Esophagus squamous epithelium (tissue), 5 donors: ENCODE data around the gene HS6ST1. TPM values are rescaled to one million over a fixed set of nuclear protein-coding genes. Genes with fewer than 3 reads are reported as not detected.
"Not testable (repeated sequence)": the region's sequence is repeated elsewhere in the genome, so short reads cannot be mapped to it uniquely, and the experiment has no call there.

Experiments
- DNase-seq: peaks from one replicate; lab custom pipeline; 2025; lab: John Stamatoyannopoulos, UW
- H3K27ac ChIP-seq, 4 donors: fragments of 200-600 bp; sonication (generic); one replicate each; pipeline ENCODE4 v1.5.1; 2016 to 2019; ENCODE audit warnings: mild to moderate bottlenecking in 1 of 4
- H3K27me3 ChIP-seq, 4 donors: fragments of 200-600 bp; sonication (generic); 1 replicate in 3 of 4; 2 replicates in 1 of 4; pipeline versions ENCODE4 v1.5.1 to v1.6.0; 2017 to 2021; ENCODE audit warnings: antibody characterized with exemption in 1 of 4
- H3K36me3 ChIP-seq, 3 donors: fragments of 200-600 bp; sonication (generic); one replicate each; pipeline ENCODE4 v1.5.1; 2016 to 2019
- H3K4me1 ChIP-seq, 3 donors: fragments of 200-600 bp; sonication (generic); one replicate each; pipeline ENCODE4 v1.5.1; 2017 to 2019
- H3K4me3 ChIP-seq, 4 donors: fragments of 200-600 bp; sonication (generic); 1 replicate in 3 of 4; 2 replicates in 1 of 4; pipeline ENCODE4 v1.5.1; 2016 to 2019; ENCODE audit warnings: mild to moderate bottlenecking in 2 of 4, moderate library complexity in 1 of 4
- H3K9me3 ChIP-seq, 3 donors: fragments of 200-600 bp; sonication (generic); one replicate each; pipeline ENCODE4 v1.5.1; 2016 to 2019
- POLR2A ChIP-seq, 4 donors: fragments of 450-650 bp; IDR thresholded peaks; one replicate each; pipeline ENCODE4 v1.6.1; 2017; ENCODE audit warnings: antibody characterized with exemption in 4 of 4, mild to moderate bottlenecking in 4 of 4, moderate library complexity in 3 of 4
- WGBS, 2 donors: methylation state at CpG; one replicate each; pipeline ENCODE4 v1.1.5; 2018; 5-methylcytosine and 5-hydroxymethylcytosine counted together
- intact Hi-C: fragments of 100-400 bp; cut with DNase I; formaldehyde crosslinking; loops from one replicate; pipeline ENCODE4 v1.15.0; 2022
- total RNA-seq, 4 donors: library from RNA; depleted of rRNA; stranded (reverse); fragments of >200 nt; gene quantifications; one replicate each; pipeline ENCODE4 v1.1.0, GENCODE V29; 2016
- TF ChIP-seq, protein P1 (sequence below), 6 experiments: fragments of 450-650 bp in 4 of 6; fragments of 200-600 bp in 2 of 6; sonication (generic) in 2 of 6; IDR thresholded peaks; one replicate each; pipeline ENCODE4 v1.5.1; 2016 to 2019; ENCODE audit warnings: antibody characterized with exemption in 6 of 6, mild to moderate bottlenecking in 4 of 6, moderate library complexity in 4 of 6
- donor health status: DM: yes; HTN: yes; CAD: no.

HS6ST1 gene
- total RNA-seq, 4 donors from 2014 or later, result 44.7 to 73.8 (median 56.8) TPM

DNA sequence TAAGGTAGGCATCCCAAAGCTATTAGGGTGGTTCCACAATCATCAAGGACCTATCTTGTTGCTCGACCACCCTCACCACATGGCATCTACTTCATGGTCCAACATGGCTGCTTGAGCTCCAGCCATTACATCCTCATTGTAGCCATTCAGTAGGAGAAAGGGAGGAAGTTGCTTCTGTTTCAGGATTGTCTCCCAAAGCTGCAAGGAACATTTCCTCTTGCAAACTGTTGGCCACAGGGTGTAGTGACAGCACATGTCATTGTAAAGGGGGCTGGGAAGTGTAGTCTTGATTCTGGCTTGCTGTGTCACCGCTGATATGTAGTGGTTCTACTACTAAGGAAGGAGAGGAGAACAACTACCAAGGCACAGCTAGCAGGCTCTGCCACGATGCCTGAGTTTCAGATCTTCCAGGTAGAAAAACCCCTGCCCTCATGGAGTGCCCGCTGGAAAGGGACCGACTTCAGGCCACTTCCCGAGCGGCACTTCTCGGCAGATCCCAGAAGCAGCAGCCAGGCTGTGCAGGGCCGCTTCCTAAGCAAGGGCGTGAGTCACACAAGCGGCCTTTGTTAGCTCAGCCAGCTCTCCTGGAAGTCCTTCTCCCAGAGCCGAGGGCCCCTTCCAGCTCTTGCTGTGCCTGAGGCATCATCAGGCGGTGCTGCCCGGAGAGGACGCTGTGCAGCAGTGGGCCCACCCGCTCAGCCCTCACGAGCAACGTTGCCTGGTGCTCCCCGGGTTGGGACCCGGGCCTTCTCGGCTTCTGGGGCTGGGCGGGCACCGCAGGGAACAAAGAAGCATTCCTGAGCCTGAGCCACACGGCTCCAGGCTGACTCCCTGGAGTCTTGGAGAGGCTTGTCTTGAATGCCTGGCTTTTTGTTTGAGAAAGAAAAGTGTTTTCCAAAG lies 58.2 kb downstream of the HS6ST1 start:
- H3K4me1 ChIP-seq, result peaks cover 6 to 27% (median 11%) of the 10 kb centered on the region in 3 donors
- H3K36me3 ChIP-seq, result peaks cover 0 to 5% (median 0%) of the 10 kb centered on the region in 3 donors
- H3K27ac ChIP-seq, result peak overlapping the region; percentile 37 to 55 (median 48)
- peak overlapping the region in 3 of 4 donors; percentile 15 to 41 (median 17) for H3K4me3 ChIP-seq
- no peak for TF ChIP-seq POLR2A (IDR thresholded peaks at IDR 0.05)
- TF ChIP-seq, protein P1, sequence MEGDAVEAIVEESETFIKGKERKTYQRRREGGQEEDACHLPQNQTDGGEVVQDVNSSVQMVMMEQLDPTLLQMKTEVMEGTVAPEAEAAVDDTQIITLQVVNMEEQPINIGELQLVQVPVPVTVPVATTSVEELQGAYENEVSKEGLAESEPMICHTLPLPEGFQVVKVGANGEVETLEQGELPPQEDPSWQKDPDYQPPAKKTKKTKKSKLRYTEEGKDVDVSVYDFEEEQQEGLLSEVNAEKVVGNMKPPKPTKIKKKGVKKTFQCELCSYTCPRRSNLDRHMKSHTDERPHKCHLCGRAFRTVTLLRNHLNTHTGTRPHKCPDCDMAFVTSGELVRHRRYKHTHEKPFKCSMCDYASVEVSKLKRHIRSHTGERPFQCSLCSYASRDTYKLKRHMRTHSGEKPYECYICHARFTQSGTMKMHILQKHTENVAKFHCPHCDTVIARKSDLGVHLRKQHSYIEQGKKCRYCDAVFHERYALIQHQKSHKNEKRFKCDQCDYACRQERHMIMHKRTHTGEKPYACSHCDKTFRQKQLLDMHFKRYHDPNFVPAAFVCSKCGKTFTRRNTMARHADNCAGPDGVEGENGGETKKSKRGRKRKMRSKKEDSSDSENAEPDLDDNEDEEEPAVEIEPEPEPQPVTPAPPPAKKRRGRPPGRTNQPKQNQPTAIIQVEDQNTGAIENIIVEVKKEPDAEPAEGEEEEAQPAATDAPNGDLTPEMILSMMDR (IDR thresholded peaks at IDR 0.05), result peak in 4 of 6 experiments; percentile 21 to 56 (median 42)
- 23 to 65% methylated on average over 4 to 9 of the region's 24 CpGs for WGBS, 2 donors
- intact Hi-C loops, result no loop called here
- no peaks in the 10 kb centered on the region for H3K9me3 ChIP-seq
- DNase-seq, result no peak
- no peaks in the 10 kb centered on the region for H3K27me3 ChIP-seq

DNA sequence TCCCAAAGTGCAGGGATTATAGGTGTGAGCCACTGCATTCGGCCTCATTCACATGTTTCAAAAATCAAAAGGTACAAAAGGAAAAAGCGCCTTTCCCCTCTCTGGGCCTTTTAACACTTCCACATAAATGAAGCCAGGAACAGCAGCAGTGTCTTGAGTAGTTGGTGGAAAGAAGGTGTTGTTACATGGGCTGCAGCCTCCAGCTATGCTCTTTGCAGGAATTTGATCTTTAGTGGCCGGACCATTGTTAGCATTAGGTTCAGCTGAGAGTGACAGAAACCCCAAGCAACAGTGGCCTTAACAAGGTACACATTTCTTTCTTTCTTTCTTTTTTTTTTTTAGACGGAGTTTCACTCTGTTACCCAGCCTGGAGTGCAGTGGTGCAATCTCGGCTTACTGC lies 59.1 kb downstream of the HS6ST1 start:
- intact Hi-C loops, result no loop called here
- 95 to 98% methylated on average over 5 of the region's 5 CpGs for WGBS, 2 donors
- H3K27me3 ChIP-seq, result no peaks in the 10 kb centered on the region
- no peak for TF ChIP-seq POLR2A (IDR thresholded peaks at IDR 0.05)
- TF ChIP-seq, protein P1 (IDR thresholded peaks at IDR 0.05), result no peak
- DNase-seq, result no peak
- no peaks in the 10 kb centered on the region for H3K9me3 ChIP-seq
- no peak overlapping the region for H3K27ac ChIP-seq
- H3K4me3 ChIP-seq, result no peak overlapping the region
- H3K36me3 ChIP-seq, result peaks cover 0 to under 1% (median 0%) of the 10 kb centered on the region in 3 donors
- H3K4me1 ChIP-seq, result peaks cover 6 to 27% (median 11%) of the 10 kb centered on the region in 3 donors

DNA sequence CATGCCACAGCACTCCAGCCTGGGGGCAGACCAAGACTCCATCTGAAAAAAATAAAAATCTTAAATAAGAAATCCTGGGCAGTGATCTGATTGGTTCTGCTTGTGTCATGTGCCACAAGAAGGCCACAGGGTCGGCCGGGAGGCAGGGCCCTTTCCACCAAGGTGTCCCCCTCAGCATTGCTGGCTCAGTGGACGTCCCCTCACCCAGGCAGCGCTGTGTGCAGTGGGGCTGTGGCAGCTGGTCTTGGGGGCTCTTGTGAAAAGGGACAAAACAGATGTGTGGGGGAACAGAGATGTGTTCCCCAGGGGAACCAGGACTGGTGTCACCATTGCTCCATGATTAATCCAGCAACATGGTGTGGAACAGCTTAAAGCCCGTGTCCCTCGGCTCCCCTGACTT lies 60.5 kb downstream of the HS6ST1 start:
- Histone ChIP-seq H3K4me1 (peaks cover 6 to 26% (median 11%) of the 10 kb centered on the region in 3 donors), H3K27ac (no peak overlapping the region), H3K27me3 (no peaks in the 10 kb centered on the region), H3K4me3 (no peak overlapping the region), H3K36me3 (no peaks in the 10 kb centered on the region), H3K9me3 (no peaks in the 10 kb centered on the region)
- 93 to 96% methylated on average over 4 of the region's 6 CpGs for WGBS, 2 donors
- TF ChIP-seq, protein P1 (IDR thresholded peaks at IDR 0.05), result no peak
- no peak for TF ChIP-seq POLR2A (IDR thresholded peaks at IDR 0.05)
- DNase-seq, result no peak
- intact Hi-C loops, result no loop called here

DNA sequence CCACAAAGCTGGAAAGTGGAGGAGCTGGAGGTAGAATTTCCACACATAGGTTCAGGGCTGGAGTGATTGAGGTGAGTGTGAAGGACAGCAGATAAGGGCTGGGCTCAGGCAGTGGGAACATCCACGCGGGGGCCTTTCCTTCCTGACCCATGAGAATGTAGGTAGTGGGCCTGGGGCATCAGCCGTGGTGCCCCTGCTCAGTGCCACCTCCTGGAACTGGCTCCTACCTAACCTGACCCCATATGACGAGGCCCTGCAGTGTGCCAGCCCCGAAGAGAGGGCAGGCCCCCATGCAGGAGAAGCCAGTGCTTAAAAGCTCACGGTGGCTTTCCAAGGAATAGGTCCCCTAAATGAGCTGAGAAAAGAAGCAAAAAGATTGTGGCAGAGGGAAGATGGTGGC lies 66.2 kb downstream of the HS6ST1 start:
- DNase-seq, result no peak
- H3K4me3 ChIP-seq, result no peak overlapping the region
- no peaks in the 10 kb centered on the region for H3K9me3 ChIP-seq
- H3K36me3 ChIP-seq, result no peaks in the 10 kb centered on the region
- no peaks in the 10 kb centered on the region for H3K4me1 ChIP-seq
- intact Hi-C loops, result no loop called here
- TF ChIP-seq, protein P1 (IDR thresholded peaks at IDR 0.05), result no peak
- no peak for TF ChIP-seq POLR2A (IDR thresholded peaks at IDR 0.05)
- H3K27me3 ChIP-seq, result no peaks in the 10 kb centered on the region
- WGBS, 2 donors, result 89% methylated on average over 4 of the region's 6 CpGs; no CpG with 5 or more reads in 1 of the 2 donors
- no peak overlapping the region for H3K27ac ChIP-seq

DNA sequence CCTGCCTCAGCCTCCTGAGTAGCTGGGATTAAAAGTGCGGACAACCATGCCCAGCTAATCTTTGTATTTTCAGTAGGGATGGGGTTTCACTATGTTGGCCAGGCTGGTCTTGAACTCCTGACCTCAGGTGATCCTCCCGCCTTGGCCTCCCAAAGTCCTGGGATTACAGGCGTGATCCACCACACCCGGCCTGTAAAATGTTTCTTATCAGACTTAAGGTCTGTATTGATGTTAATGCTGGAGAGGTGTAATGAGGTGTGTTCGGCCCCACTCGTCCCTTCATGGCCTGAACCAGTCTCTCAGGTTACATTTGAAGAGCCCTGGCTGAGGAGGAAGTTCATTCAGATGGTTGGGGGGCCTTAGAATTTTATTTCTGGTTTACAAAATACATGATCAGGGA lies 66.6 kb downstream of the HS6ST1 start:
- H3K27me3 ChIP-seq, H3K4me3 ChIP-seq, DNase-seq, H3K36me3 ChIP-seq, intact Hi-C loops, H3K4me1 ChIP-seq, H3K27ac ChIP-seq, H3K9me3 ChIP-seq: not testable (repeated sequence)
- 91 to 95% methylated on average over 4 of the region's 6 CpGs for WGBS, 2 donors
